WTC11 (cell line): ENCODE results near the gene GPR155. TPM values are rescaled to one million over a fixed set of nuclear protein-coding genes. Genes with fewer than 3 reads are reported as not detected.

Source experiments
- ATAC-seq: fragments of 200-7000 bp; cut with Tn5 transposase; 2 replicates; pipeline ENCODE4 v1.10.0; 2021; ENCODE audit warnings: mild to moderate bottlenecking, moderate library complexity
- CTCF ChIA-PET: fragments of 300-600 bp; sonication (Branson Sonifier 250); formaldehyde crosslinking; loops from one replicate; lab custom pipeline; 2021; ENCODE audit warnings: antibody characterized with exemption; lab: Charles Lee
- POLR2A ChIA-PET: fragments of 350-600 bp; sonication (Branson Sonifier 250); formaldehyde crosslinking; loops from one replicate; lab custom pipeline; 2021; ENCODE audit warnings: antibody characterized with exemption; lab: Charles Lee
- DNase-seq: peaks from one replicate; pipeline ENCODE4 v3.0.0; 2021; ENCODE audit warnings: low spot score
- H3K27ac Mint-ChIP-seq: 2 replicates; pipeline ENCODE4 v1.8.0; 2021; ENCODE audit warnings: mixed read lengths
- H3K27me3 Mint-ChIP-seq: 2 replicates; pipeline ENCODE4 v1.8.0; 2021; ENCODE audit warnings: low read depth, mild to moderate bottlenecking, moderate library complexity, mixed read lengths
- H3K36me3 Mint-ChIP-seq: 2 replicates; pipeline ENCODE4 v1.8.0; 2021; ENCODE audit warnings: mixed read lengths
- H3K4me1 Mint-ChIP-seq: 2 replicates; pipeline ENCODE4 v1.8.0; 2022; ENCODE audit warnings: mixed read lengths
- H3K4me3 Mint-ChIP-seq: 2 replicates; pipeline ENCODE4 v1.8.0; 2021; ENCODE audit warnings: mild to moderate bottlenecking, moderate library complexity, mixed read lengths
- H3K9me3 Mint-ChIP-seq: 2 replicates; pipeline ENCODE4 v1.8.0; 2021; ENCODE audit warnings: mixed read lengths
- GRHL2 ChIP-seq: fragments of 250-450 bp; sonication (Bioruptor Pico); IDR thresholded peaks from 2 replicates; pipeline ENCODE4 v1.8.0; 2022; ENCODE audit warnings: mild to moderate bottlenecking, moderate library complexity; ENCODE audit not compliant: insufficient replicate concordance, severe bottlenecking
- MYBL2 ChIP-seq: sonication (generic); formaldehyde crosslinking; IDR thresholded peaks from 2 replicates; pipeline ENCODE4 v1.8.1; 2023; ENCODE audit warnings: mild to moderate bottlenecking, moderate library complexity, missing genetic modification reagents
- NR2C2 ChIP-seq: sonication (generic); formaldehyde crosslinking; IDR thresholded peaks from 2 replicates; pipeline ENCODE4 v1.8.0; 2022; ENCODE audit warnings: mild to moderate bottlenecking, missing genetic modification reagents
- RORB ChIP-seq: fragments of 250-450 bp; sonication (Bioruptor Pico); IDR thresholded peaks from 2 replicates; pipeline ENCODE4 v1.9.0; 2021; ENCODE audit warnings: mild to moderate bottlenecking
- SMAD4 ChIP-seq: sonication (generic); formaldehyde crosslinking; IDR thresholded peaks from 2 replicates; pipeline ENCODE4 v1.8.0; 2022; ENCODE audit warnings: mild to moderate bottlenecking, missing genetic modification reagents
- TEAD4 ChIP-seq: sonication (generic); formaldehyde crosslinking; IDR thresholded peaks from 2 replicates; pipeline ENCODE4 v1.8.0; 2022; ENCODE audit warnings: mild to moderate bottlenecking, missing genetic modification reagents
- ZNF138 ChIP-seq: sonication (generic); formaldehyde crosslinking; conservative IDR thresholded peaks from 2 replicates; pipeline ENCODE4 v1.8.1; 2022; ENCODE audit warnings: mild to moderate bottlenecking, moderate library complexity, missing genetic modification reagents
- ZNF232 ChIP-seq: sonication (generic); formaldehyde crosslinking; IDR thresholded peaks from 2 replicates; pipeline ENCODE4 v1.8.0; 2022; ENCODE audit warnings: mild to moderate bottlenecking, missing genetic modification reagents
- ZNF263 ChIP-seq: sonication (generic); formaldehyde crosslinking; IDR thresholded peaks from 2 replicates; pipeline ENCODE4 v1.8.1; 2022; ENCODE audit warnings: low read depth, mild to moderate bottlenecking, moderate library complexity, missing genetic modification reagents
- ZNF317 ChIP-seq: sonication (generic); formaldehyde crosslinking; IDR thresholded peaks from 2 replicates; pipeline ENCODE4 v1.8.1; 2023; ENCODE audit warnings: low read depth, mild to moderate bottlenecking, moderate library complexity, missing genetic modification reagents, borderline replicate concordance
- ZNF396 ChIP-seq: fragments of 250-450 bp; sonication (Bioruptor Pico); IDR thresholded peaks from 2 replicates; pipeline ENCODE4 v1.8.0; 2021; ENCODE audit warnings: mild to moderate bottlenecking, moderate library complexity, borderline replicate concordance
- ZNF416 ChIP-seq: fragments of 250-450 bp; sonication (Bioruptor Pico); IDR thresholded peaks from 2 replicates; pipeline ENCODE4 v1.9.0; 2021; ENCODE audit warnings: mild to moderate bottlenecking, inconsistent platforms
- total RNA-seq: library from RNA; stranded (reverse); gene quantifications from 3 replicates; pipeline ENCODE4 v1.2.3, GENCODE V29; 2021
- TF ChIP-seq, protein P1 (sequence below): sonication (generic); formaldehyde crosslinking; IDR thresholded peaks from 2 replicates; pipeline ENCODE4 v1.8.1; 2023; ENCODE audit warnings: mild to moderate bottlenecking, missing genetic modification reagents, moderate library complexity
- TF ChIP-seq, protein P2 (sequence below): sonication (generic); formaldehyde crosslinking; conservative IDR thresholded peaks from 2 replicates; pipeline ENCODE4 v1.8.1; 2022; ENCODE audit warnings: mild to moderate bottlenecking, missing genetic modification reagents
- TF ChIP-seq, protein P3 (sequence below): sonication (generic); formaldehyde crosslinking; IDR thresholded peaks from 2 replicates; pipeline ENCODE4 v1.8.1; 2022; ENCODE audit warnings: low read depth, missing genetic modification reagents, borderline replicate concordance
- TF ChIP-seq, protein P4 (sequence below): fragments of 250-450 bp; sonication (Bioruptor Pico); IDR thresholded peaks from 2 replicates; pipeline ENCODE4 v1.8.0; 2021; ENCODE audit warnings: mild to moderate bottlenecking
- TF ChIP-seq, protein P5 (sequence below): sonication (generic); formaldehyde crosslinking; IDR thresholded peaks from 2 replicates; pipeline ENCODE4 v1.8.1; 2022; ENCODE audit warnings: low read depth, mild to moderate bottlenecking, moderate library complexity, missing genetic modification reagents, borderline replicate concordance
- TF ChIP-seq, protein P6 (sequence below): sonication (generic); formaldehyde crosslinking; IDR thresholded peaks from 2 replicates; pipeline ENCODE4 v1.8.0; 2022; ENCODE audit warnings: missing genetic modification reagents
- TF ChIP-seq, protein P7 (sequence below): sonication (generic); formaldehyde crosslinking; IDR thresholded peaks from 2 replicates; pipeline ENCODE4 v1.8.1; 2023; ENCODE audit warnings: mild to moderate bottlenecking, missing genetic modification reagents

The GPR155 gene
- total RNA-seq, 1 experiment from 2014 or later = 0.74 TPM

DNA sequence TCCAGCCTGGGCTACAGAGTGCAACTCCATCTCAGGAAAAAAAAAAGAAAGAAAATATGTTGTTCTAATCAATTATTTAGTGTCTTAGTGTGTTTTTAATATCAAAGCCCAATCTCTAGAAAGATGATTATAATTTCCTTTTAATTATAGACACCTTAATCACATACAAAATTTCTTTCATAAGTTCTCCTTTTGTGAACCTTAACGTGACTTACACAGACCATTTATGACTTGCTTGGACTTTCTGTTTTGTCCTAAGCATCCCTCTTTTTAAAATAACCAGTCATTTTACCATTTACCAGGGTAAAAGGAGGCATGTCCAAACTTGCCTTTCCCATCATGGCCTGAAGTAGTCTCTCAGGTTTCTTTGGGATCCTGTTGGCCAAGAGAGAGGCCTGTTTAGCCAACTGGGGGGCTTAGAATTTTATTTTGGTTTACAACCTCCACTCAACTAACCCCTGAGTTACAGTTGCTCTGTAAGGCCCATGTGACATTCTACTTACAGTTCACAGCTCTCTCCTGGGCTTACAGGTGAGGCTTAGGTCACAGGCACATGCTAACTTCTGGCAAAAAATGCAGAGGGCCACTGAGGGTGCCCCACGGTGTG, 23.9 kb upstream of the GPR155 start:
- ChIA-PET CTCF (no interaction called here), POLR2A (no interaction called here)
- Mint-ChIP-seq H3K27me3 (peaks cover 28% of the 10 kb centered on the region), H3K27ac (no peak overlapping the region), H3K9me3 (peaks cover 81% of the 10 kb centered on the region), H3K4me3 (no peak overlapping the region), H3K4me1 (no peaks in the 10 kb centered on the region), H3K36me3 (peaks cover 63% of the 10 kb centered on the region)
- DNase-seq = no peak
- TF ChIP-seq ZNF396 (CRISPR knock-in tag) (no peak), ZNF317 (no peak), MYBL2 (CRISPR knock-in tag) (no peak), ZNF138 (no peak), ZNF263 (CRISPR knock-in tag) (no peak), NR2C2 (CRISPR knock-in tag) (no peak), RORB (CRISPR knock-in tag) (no peak), GRHL2 (CRISPR knock-in tag) (no peak)
- TF ChIP-seq, protein P1, sequence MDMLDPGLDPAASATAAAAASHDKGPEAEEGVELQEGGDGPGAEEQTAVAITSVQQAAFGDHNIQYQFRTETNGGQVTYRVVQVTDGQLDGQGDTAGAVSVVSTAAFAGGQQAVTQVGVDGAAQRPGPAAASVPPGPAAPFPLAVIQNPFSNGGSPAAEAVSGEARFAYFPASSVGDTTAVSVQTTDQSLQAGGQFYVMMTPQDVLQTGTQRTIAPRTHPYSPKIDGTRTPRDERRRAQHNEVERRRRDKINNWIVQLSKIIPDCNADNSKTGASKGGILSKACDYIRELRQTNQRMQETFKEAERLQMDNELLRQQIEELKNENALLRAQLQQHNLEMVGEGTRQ (CRISPR knock-in tag) = no peak
- TF ChIP-seq, protein P2, sequence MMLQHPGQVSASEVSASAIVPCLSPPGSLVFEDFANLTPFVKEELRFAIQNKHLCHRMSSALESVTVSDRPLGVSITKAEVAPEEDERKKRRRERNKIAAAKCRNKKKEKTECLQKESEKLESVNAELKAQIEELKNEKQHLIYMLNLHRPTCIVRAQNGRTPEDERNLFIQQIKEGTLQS = no peak
- TF ChIP-seq, protein P3, sequence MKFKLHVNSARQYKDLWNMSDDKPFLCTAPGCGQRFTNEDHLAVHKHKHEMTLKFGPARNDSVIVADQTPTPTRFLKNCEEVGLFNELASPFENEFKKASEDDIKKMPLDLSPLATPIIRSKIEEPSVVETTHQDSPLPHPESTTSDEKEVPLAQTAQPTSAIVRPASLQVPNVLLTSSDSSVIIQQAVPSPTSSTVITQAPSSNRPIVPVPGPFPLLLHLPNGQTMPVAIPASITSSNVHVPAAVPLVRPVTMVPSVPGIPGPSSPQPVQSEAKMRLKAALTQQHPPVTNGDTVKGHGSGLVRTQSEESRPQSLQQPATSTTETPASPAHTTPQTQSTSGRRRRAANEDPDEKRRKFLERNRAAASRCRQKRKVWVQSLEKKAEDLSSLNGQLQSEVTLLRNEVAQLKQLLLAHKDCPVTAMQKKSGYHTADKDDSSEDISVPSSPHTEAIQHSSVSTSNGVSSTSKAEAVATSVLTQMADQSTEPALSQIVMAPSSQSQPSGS (CRISPR knock-in tag) = no peak
- TF ChIP-seq, protein P4, sequence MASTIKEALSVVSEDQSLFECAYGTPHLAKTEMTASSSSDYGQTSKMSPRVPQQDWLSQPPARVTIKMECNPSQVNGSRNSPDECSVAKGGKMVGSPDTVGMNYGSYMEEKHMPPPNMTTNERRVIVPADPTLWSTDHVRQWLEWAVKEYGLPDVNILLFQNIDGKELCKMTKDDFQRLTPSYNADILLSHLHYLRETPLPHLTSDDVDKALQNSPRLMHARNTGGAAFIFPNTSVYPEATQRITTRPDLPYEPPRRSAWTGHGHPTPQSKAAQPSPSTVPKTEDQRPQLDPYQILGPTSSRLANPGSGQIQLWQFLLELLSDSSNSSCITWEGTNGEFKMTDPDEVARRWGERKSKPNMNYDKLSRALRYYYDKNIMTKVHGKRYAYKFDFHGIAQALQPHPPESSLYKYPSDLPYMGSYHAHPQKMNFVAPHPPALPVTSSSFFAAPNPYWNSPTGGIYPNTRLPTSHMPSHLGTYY (CRISPR knock-in tag) = no peak
- no peak for ATAC-seq

DNA sequence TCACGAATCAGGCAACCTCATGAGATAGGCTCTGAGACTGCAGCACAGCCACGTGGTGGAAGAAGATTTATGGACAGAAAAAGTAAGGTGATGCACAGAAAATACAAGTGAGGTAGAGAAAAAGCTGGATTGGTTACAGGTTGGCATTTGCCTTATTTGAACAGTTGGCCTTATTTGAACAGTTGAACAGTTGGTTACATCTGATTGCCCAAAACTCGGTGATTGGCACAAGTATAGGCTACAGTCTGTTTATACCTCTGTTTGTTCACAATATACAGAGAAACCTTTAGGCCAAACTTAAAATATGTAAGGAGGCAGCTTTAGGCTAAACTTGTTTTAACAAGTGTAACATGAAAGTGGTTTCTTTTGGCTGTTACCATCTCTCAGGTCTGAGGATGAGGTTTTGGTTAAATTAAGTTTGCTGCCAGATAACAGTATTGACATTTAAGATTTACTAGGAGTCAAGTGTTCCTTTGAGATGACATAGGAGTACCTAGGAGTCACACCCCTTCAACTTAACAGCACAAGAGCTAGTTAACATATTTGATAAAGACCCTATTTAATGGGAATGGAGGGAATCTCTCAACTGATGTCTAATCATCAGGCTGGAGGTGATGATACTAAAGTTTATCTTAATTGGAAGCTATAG, 16.5 kb upstream of the GPR155 start:
- ChIA-PET CTCF (no interaction called here), POLR2A (no interaction called here)
- TF ChIP-seq, protein P5, sequence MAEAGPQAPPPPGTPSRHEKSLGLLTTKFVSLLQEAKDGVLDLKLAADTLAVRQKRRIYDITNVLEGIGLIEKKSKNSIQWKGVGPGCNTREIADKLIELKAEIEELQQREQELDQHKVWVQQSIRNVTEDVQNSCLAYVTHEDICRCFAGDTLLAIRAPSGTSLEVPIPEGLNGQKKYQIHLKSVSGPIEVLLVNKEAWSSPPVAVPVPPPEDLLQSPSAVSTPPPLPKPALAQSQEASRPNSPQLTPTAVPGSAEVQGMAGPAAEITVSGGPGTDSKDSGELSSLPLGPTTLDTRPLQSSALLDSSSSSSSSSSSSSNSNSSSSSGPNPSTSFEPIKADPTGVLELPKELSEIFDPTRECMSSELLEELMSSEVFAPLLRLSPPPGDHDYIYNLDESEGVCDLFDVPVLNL (CRISPR knock-in tag) = no peak
- no peak for TF ChIP-seq TEAD4
- TF ChIP-seq, protein P6, sequence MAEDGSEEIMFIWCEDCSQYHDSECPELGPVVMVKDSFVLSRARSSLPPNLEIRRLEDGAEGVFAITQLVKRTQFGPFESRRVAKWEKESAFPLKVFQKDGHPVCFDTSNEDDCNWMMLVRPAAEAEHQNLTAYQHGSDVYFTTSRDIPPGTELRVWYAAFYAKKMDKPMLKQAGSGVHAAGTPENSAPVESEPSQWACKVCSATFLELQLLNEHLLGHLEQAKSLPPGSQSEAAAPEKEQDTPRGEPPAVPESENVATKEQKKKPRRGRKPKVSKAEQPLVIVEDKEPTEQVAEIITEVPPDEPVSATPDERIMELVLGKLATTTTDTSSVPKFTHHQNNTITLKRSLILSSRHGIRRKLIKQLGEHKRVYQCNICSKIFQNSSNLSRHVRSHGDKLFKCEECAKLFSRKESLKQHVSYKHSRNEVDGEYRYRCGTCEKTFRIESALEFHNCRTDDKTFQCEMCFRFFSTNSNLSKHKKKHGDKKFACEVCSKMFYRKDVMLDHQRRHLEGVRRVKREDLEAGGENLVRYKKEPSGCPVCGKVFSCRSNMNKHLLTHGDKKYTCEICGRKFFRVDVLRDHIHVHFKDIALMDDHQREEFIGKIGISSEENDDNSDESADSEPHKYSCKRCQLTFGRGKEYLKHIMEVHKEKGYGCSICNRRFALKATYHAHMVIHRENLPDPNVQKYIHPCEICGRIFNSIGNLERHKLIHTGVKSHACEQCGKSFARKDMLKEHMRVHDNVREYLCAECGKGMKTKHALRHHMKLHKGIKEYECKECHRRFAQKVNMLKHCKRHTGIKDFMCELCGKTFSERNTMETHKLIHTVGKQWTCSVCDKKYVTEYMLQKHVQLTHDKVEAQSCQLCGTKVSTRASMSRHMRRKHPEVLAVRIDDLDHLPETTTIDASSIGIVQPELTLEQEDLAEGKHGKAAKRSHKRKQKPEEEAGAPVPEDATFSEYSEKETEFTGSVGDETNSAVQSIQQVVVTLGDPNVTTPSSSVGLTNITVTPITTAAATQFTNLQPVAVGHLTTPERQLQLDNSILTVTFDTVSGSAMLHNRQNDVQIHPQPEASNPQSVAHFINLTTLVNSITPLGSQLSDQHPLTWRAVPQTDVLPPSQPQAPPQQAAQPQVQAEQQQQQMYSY = no peak
- TF ChIP-seq MYBL2 (CRISPR knock-in tag) = no peak
- no peak for TF ChIP-seq SMAD4 (CRISPR knock-in tag)
- TF ChIP-seq, protein P7, sequence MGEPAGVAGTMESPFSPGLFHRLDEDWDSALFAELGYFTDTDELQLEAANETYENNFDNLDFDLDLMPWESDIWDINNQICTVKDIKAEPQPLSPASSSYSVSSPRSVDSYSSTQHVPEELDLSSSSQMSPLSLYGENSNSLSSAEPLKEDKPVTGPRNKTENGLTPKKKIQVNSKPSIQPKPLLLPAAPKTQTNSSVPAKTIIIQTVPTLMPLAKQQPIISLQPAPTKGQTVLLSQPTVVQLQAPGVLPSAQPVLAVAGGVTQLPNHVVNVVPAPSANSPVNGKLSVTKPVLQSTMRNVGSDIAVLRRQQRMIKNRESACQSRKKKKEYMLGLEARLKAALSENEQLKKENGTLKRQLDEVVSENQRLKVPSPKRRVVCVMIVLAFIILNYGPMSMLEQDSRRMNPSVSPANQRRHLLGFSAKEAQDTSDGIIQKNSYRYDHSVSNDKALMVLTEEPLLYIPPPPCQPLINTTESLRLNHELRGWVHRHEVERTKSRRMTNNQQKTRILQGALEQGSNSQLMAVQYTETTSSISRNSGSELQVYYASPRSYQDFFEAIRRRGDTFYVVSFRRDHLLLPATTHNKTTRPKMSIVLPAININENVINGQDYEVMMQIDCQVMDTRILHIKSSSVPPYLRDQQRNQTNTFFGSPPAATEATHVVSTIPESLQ = no peak
- no peak for TF ChIP-seq ZNF232
- no peak for TF ChIP-seq ZNF416
- Mint-ChIP-seq H3K4me1 (no peaks in the 10 kb centered on the region), H3K9me3 (peaks cover 43% of the 10 kb centered on the region), H3K27ac (no peak overlapping the region), H3K4me3 (no peak overlapping the region), H3K36me3 (peaks cover 11% of the 10 kb centered on the region), H3K27me3 (peaks cover 15% of the 10 kb centered on the region)
- ATAC-seq (no peak), DNase-seq (no peak)
